Cardiac muscle cell (in vitro differentiated cells and primary cell): ENCODE measurements around the gene VPS18. TPM values are rescaled to one million over a fixed set of nuclear protein-coding genes. Genes with fewer than 3 reads are reported as not detected.

ENCODE experiments used
- DNase-seq, 2 donors: peaks; one replicate each; pipeline versions ENCODE4 v3.0.0 to v3.0.0-alpha.2; 2010 to 2017; ENCODE audit warnings: low read depth in 1 of 2, low spot score in 1 of 2
- H3K27ac ChIP-seq: fragments of 200-600 bp; sonication (generic); 2 replicates; pipeline ENCODE4 v1.5.1; 2016
- H3K27me3 ChIP-seq: fragments of 200-600 bp; sonication (generic); 2 replicates; pipeline ENCODE4 v1.6.0; 2016; ENCODE audit warnings: control low read depth
- H3K36me3 ChIP-seq: fragments of 200-600 bp; sonication (generic); 2 replicates; pipeline ENCODE4 v1.5.1; 2016; ENCODE audit warnings: control low read depth
- H3K4me1 ChIP-seq: fragments of 200-600 bp; sonication (generic); 2 replicates; pipeline ENCODE4 v1.8.1; 2017; ENCODE audit warnings: low read depth, mild to moderate bottlenecking, mixed run types
- H3K4me3 ChIP-seq: fragments of 200-600 bp; sonication (generic); 2 replicates; pipeline ENCODE4 v1.5.1; 2016; ENCODE audit warnings: mild to moderate bottlenecking
- H3K9me3 ChIP-seq: fragments of 200-600 bp; sonication (generic); 2 replicates; pipeline ENCODE4 v1.5.1; 2017; ENCODE audit warnings: low read depth, mild to moderate bottlenecking, control low read depth
- CTCF ChIP-seq: IDR thresholded peaks from 2 replicates; pipeline ENCODE4 v1.5.1; 2012; ENCODE audit warnings: low read depth, mild to moderate bottlenecking, low read length
- polyA plus RNA-seq: library from polyadenylated mRNA; unstranded; fragments of >200 nt; fragmentation: Nextera tagmentation; extraction: Ambion mirVana; gene quantifications from 2 replicates; pipeline ENCODE4 v1.2.1, GENCODE V29; 2016
- total RNA-seq: library from RNA; depleted of rRNA; stranded (reverse); fragments of >200 nt; gene quantifications from 2 replicates; pipeline ENCODE4 v1.2.3, GENCODE V29; 2016

The VPS18 gene
- total and polyA plus RNA-seq, 2 experiments from 2014 or later = 28.7 to 34.1 TPM

GRCh38 chr15:40923551-40923950, 29.3 kb downstream of the VPS18 start:
- no peak for DNase-seq
- peaks cover 7% of the 10 kb centered on the region for H3K4me1 ChIP-seq
- peaks cover 74% of the 10 kb centered on the region for H3K27me3 ChIP-seq

GRCh38 chr15:40925495-40925862, 31.2 kb downstream of the VPS18 start:
- Histone ChIP-seq H3K27ac (no peak overlapping the region), H3K36me3 (no peaks in the 10 kb centered on the region), H3K9me3 (no peaks in the 10 kb centered on the region), H3K4me1 (peaks cover 11% of the 10 kb centered on the region), H3K27me3 (peaks cover 93% of the 10 kb centered on the region), H3K4me3 (peak overlapping the region; percentile 31)
- TF ChIP-seq CTCF = no peak
- no peak for DNase-seq

More at GRCh38 chr15:40923551-40923950, 29.3 kb downstream of the VPS18 start:
- TF ChIP-seq CTCF = no peak
- H3K27ac ChIP-seq = no peak overlapping the region
- no peaks in the 10 kb centered on the region for H3K36me3 ChIP-seq
- H3K9me3 ChIP-seq = no peaks in the 10 kb centered on the region
- H3K4me3 ChIP-seq = no peak overlapping the region

- peak in 1 of 2 donors; percentile 49 for DNase-seq
- no peaks in the 10 kb centered on the region for H3K36me3 ChIP-seq
- H3K4me1 ChIP-seq = peaks cover 11% of the 10 kb centered on the region
- TF ChIP-seq CTCF = no peak
- H3K27me3 ChIP-seq = peaks cover 99% of the 10 kb centered on the region
- no peak overlapping the region for H3K27ac ChIP-seq
- peak overlapping the region; percentile 31 for H3K4me3 ChIP-seq
- H3K9me3 ChIP-seq = no peaks in the 10 kb centered on the region
These were observed 31.8 kb downstream of the VPS18 start for GRCh38 chr15:40925863-40926658.

GRCh38 chr15:40926659-40927494, 32.6 kb downstream of the VPS18 start:
- H3K36me3 ChIP-seq = no peaks in the 10 kb centered on the region
- peaks cover 100% of the 10 kb centered on the region for H3K27me3 ChIP-seq
- no peak for DNase-seq
- H3K9me3 ChIP-seq = no peaks in the 10 kb centered on the region
- H3K4me1 ChIP-seq = peaks cover 11% of the 10 kb centered on the region
- no peak overlapping the region for H3K27ac ChIP-seq
- no peak for TF ChIP-seq CTCF
- no peak overlapping the region for H3K4me3 ChIP-seq

- TF ChIP-seq CTCF = no peak
- no peak for DNase-seq
- Histone ChIP-seq H3K4me1 (peaks cover 11% of the 10 kb centered on the region), H3K27ac (no peak overlapping the region), H3K36me3 (no peaks in the 10 kb centered on the region), H3K9me3 (no peaks in the 10 kb centered on the region), H3K4me3 (no peak overlapping the region), H3K27me3 (peaks cover 100% of the 10 kb centered on the region)
These were observed 33.2 kb downstream of the VPS18 start for GRCh38 chr15:40927495-40927872.
